GM12878 (cell line): ENCODE data around the gene PPIE. TPM values are rescaled to one million over a fixed set of nuclear protein-coding genes. Genes with fewer than 3 reads are reported as not detected.

Experiments
- IKZF1 ChIP-seq: fragments of 450-650 bp; conservative IDR thresholded peaks from 2 replicates; pipeline ENCODE4 v1.6.1; 2017; ENCODE audit warnings: antibody characterized with exemption, mild to moderate bottlenecking
- LARP7 ChIP-seq: fragments of 450-650 bp; IDR thresholded peaks from 2 replicates; pipeline ENCODE4 v1.6.1; 2017; ENCODE audit warnings: mild to moderate bottlenecking
- RAD51 ChIP-seq: fragments of 450-650 bp; IDR thresholded peaks from 2 replicates; pipeline ENCODE4 v1.6.1; 2016; ENCODE audit warnings: moderate library complexity, mild to moderate bottlenecking, inconsistent platforms
- SREBF1 ChIP-seq: IDR thresholded peaks from 2 replicates; pipeline ENCODE4 v1.6.1; 2012; ENCODE audit warnings: mild to moderate bottlenecking, low read length
- SREBF2 ChIP-seq: IDR thresholded peaks from 2 replicates; pipeline ENCODE4 v1.6.1; 2012; ENCODE audit warnings: mild to moderate bottlenecking, low read length
- ZNF274 ChIP-seq: IDR thresholded peaks from one replicate; pipeline ENCODE4 v1.8.0; 2011; ENCODE audit not compliant: insufficient read length, insufficient read depth
- ZSCAN29 ChIP-seq: fragments of 450-650 bp; IDR thresholded peaks from 2 replicates; pipeline ENCODE4 v1.6.1; 2017; ENCODE audit warnings: mild to moderate bottlenecking, moderate library complexity
- polyA plus RNA-seq, 11 experiments: library from polyadenylated mRNA; depleted of rRNA in 4 of 11; unstranded in 6 of 11; stranded (reverse) in 5 of 11; fragments of >200 nt; fragmentation: Nextera tagmentation in 4 of 11; fragmentation: Illumina TruSeq in 1 of 11; extraction: Ambion mirVana in 4 of 11; extraction: Trizol in 1 of 11; gene quantifications; 1 replicate in 1 of 11; 2 replicates in 10 of 11; pipeline versions ENCODE4 v1.2.1 to v1.2.3, GENCODE V29; 2011 to 2016; ENCODE audit warnings: inconsistent platforms in 2 of 11, missing spikeins in 2 of 11, low read depth in 1 of 11
- total RNA-seq, 4 experiments: library from RNA; depleted of rRNA in 3 of 4; stranded (reverse); fragments of >200 nt in 3 of 4; fragmentation: Illumina TruSeq in 1 of 4; extraction: Trizol in 1 of 4; gene quantifications; 2 replicates each; pipeline versions ENCODE4 v1.2.1 to v1.2.3, GENCODE V29; 2013 to 2021
- TF ChIP-seq, protein P1 (sequence below): IDR thresholded peaks from 2 replicates; pipeline ENCODE4 v1.6.1; 2012; ENCODE audit warnings: mild to moderate bottlenecking, low read depth, low read length
- TF ChIP-seq, protein P2 (sequence below): IDR thresholded peaks from 2 replicates; pipeline ENCODE4 v1.6.1; 2012; ENCODE audit warnings: low read length, inconsistent platforms
- TF ChIP-seq, protein P3 (sequence below): fragments of 150-350 bp; IDR thresholded peaks from 2 replicates; pipeline ENCODE4 v1.6.1; 2016; ENCODE audit warnings: low read depth, low read length
- TF ChIP-seq, protein P4 (sequence below): IDR thresholded peaks from 2 replicates; pipeline ENCODE4 v1.6.1; 2012; ENCODE audit warnings: low read depth, low read length, improper control_type of control experiment

Gene PPIE
- total and polyA plus RNA-seq, 10 of the 15 experiments (the other 5 are each of a cell fraction or from before 2014, with no cell fraction given): 36.6 to 163 (median 70.1) TPM

DNA sequence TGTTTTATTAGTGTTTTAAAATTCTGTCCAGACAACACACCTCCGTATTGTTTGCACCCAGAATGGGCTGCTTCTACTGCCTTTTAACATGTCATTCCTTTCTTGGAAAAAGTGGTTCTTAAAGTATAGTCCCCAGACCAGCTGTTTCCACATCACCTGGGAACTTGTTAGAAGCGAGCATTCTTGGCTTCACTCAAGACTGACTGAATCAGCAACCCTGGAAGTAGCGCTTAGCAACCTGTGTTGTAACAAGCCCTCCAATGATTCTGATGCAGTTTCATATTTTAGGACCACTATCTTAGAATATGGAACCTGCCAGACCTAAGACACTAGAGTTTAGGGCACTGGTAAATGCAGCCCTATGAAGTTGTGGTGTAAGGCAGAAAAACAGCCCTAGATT is 6.0 kb upstream of the PPIE start (continued):
- TF ChIP-seq, protein P1, sequence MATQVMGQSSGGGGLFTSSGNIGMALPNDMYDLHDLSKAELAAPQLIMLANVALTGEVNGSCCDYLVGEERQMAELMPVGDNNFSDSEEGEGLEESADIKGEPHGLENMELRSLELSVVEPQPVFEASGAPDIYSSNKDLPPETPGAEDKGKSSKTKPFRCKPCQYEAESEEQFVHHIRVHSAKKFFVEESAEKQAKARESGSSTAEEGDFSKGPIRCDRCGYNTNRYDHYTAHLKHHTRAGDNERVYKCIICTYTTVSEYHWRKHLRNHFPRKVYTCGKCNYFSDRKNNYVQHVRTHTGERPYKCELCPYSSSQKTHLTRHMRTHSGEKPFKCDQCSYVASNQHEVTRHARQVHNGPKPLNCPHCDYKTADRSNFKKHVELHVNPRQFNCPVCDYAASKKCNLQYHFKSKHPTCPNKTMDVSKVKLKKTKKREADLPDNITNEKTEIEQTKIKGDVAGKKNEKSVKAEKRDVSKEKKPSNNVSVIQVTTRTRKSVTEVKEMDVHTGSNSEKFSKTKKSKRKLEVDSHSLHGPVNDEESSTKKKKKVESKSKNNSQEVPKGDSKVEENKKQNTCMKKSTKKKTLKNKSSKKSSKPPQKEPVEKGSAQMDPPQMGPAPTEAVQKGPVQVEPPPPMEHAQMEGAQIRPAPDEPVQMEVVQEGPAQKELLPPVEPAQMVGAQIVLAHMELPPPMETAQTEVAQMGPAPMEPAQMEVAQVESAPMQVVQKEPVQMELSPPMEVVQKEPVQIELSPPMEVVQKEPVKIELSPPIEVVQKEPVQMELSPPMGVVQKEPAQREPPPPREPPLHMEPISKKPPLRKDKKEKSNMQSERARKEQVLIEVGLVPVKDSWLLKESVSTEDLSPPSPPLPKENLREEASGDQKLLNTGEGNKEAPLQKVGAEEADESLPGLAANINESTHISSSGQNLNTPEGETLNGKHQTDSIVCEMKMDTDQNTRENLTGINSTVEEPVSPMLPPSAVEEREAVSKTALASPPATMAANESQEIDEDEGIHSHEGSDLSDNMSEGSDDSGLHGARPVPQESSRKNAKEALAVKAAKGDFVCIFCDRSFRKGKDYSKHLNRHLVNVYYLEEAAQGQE: no peak
- TF ChIP-seq RAD51 (no peak), SREBF2 (no peak), SREBF1 (no peak), LARP7 (no peak), ZNF274 (no peak), ZSCAN29 (no peak), IKZF1 (no peak)
- TF ChIP-seq, protein P2, sequence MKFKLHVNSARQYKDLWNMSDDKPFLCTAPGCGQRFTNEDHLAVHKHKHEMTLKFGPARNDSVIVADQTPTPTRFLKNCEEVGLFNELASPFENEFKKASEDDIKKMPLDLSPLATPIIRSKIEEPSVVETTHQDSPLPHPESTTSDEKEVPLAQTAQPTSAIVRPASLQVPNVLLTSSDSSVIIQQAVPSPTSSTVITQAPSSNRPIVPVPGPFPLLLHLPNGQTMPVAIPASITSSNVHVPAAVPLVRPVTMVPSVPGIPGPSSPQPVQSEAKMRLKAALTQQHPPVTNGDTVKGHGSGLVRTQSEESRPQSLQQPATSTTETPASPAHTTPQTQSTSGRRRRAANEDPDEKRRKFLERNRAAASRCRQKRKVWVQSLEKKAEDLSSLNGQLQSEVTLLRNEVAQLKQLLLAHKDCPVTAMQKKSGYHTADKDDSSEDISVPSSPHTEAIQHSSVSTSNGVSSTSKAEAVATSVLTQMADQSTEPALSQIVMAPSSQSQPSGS: no peak
- TF ChIP-seq, protein P3, sequence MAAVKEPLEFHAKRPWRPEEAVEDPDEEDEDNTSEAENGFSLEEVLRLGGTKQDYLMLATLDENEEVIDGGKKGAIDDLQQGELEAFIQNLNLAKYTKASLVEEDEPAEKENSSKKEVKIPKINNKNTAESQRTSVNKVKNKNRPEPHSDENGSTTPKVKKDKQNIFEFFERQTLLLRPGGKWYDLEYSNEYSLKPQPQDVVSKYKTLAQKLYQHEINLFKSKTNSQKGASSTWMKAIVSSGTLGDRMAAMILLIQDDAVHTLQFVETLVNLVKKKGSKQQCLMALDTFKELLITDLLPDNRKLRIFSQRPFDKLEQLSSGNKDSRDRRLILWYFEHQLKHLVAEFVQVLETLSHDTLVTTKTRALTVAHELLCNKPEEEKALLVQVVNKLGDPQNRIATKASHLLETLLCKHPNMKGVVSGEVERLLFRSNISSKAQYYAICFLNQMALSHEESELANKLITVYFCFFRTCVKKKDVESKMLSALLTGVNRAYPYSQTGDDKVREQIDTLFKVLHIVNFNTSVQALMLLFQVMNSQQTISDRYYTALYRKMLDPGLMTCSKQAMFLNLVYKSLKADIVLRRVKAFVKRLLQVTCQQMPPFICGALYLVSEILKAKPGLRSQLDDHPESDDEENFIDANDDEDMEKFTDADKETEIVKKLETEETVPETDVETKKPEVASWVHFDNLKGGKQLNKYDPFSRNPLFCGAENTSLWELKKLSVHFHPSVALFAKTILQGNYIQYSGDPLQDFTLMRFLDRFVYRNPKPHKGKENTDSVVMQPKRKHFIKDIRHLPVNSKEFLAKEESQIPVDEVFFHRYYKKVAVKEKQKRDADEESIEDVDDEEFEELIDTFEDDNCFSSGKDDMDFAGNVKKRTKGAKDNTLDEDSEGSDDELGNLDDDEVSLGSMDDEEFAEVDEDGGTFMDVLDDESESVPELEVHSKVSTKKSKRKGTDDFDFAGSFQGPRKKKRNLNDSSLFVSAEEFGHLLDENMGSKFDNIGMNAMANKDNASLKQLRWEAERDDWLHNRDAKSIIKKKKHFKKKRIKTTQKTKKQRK: no peak
- TF ChIP-seq, protein P4, sequence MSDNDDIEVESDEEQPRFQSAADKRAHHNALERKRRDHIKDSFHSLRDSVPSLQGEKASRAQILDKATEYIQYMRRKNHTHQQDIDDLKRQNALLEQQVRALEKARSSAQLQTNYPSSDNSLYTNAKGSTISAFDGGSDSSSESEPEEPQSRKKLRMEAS: no peak
- TF ChIP-seq, all 136 proteins: peak for 0
